Nephron progenitor cell (in vitro differentiated cells): Measurements from ENCODE around the gene TMED8.

Experiments
- DNase-seq: peaks from one replicate; pipeline ENCODE4 v3.0.0; 2021
- H3K27ac Mint-ChIP-seq: 2 replicates; pipeline ENCODE4 v1.8.0; 2021; ENCODE audit warnings: mild to moderate bottlenecking, moderate library complexity, mixed read lengths
- H3K27me3 Mint-ChIP-seq: 2 replicates; pipeline ENCODE4 v1.8.0; 2021; ENCODE audit warnings: mild to moderate bottlenecking, low read depth, mixed read lengths; ENCODE audit not compliant: poor library complexity
- H3K36me3 Mint-ChIP-seq: 2 replicates; pipeline ENCODE4 v1.8.0; 2021; ENCODE audit warnings: low read depth, mixed read lengths
- H3K4me1 Mint-ChIP-seq: 2 replicates; pipeline ENCODE4 v1.8.0; 2021; ENCODE audit warnings: mixed read lengths
- H3K4me3 Mint-ChIP-seq: 2 replicates; pipeline ENCODE4 v1.8.0; 2021; ENCODE audit warnings: mild to moderate bottlenecking, moderate library complexity, mixed read lengths
- H3K9me3 Mint-ChIP-seq: 2 replicates; pipeline ENCODE4 v1.8.0; 2021; ENCODE audit warnings: mild to moderate bottlenecking, moderate library complexity, mixed read lengths
- TF ChIP-seq, protein P1 (sequence below): fragments of 200-600 bp; sonication (generic); IDR thresholded peaks from 2 replicates; pipeline ENCODE4 v1.5.0; 2021; ENCODE audit warnings: antibody characterized with exemption

TMED8 gene

GRCh38 chr14:77372304-77372841 lies 4.5 kb downstream of the TMED8 start:
- no peak for DNase-seq
- Mint-ChIP-seq H3K27ac (peak overlapping the region; percentile 52), H3K9me3 (no peaks in the 10 kb centered on the region), H3K27me3 (no peaks in the 10 kb centered on the region), H3K36me3 (peaks cover 26% of the 10 kb centered on the region), H3K4me1 (peaks cover 60% of the 10 kb centered on the region), H3K4me3 (peak overlapping the region; percentile 14)
- TF ChIP-seq, protein P1, sequence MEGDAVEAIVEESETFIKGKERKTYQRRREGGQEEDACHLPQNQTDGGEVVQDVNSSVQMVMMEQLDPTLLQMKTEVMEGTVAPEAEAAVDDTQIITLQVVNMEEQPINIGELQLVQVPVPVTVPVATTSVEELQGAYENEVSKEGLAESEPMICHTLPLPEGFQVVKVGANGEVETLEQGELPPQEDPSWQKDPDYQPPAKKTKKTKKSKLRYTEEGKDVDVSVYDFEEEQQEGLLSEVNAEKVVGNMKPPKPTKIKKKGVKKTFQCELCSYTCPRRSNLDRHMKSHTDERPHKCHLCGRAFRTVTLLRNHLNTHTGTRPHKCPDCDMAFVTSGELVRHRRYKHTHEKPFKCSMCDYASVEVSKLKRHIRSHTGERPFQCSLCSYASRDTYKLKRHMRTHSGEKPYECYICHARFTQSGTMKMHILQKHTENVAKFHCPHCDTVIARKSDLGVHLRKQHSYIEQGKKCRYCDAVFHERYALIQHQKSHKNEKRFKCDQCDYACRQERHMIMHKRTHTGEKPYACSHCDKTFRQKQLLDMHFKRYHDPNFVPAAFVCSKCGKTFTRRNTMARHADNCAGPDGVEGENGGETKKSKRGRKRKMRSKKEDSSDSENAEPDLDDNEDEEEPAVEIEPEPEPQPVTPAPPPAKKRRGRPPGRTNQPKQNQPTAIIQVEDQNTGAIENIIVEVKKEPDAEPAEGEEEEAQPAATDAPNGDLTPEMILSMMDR, result no peak

DNA sequence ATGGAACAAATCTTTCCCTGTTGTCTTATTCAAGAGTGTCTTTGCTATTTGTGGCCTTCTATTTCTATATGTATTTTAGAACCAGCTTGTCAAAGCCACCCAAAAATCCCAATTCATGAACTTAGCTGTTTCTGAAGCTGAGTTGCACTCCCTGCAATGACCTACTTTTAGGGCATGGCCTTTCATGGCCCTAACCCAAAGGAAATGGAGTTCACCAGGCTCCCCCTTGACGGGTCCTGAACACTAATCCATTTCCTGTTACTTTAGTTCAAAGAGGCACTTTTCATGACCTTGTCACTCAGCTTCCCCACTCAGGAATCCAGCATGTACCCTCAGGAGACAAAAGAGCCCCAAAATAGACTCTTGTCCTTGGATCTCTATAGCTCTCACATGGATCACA lies 7.6 kb downstream of the TMED8 start:
- H3K9me3 Mint-ChIP-seq, result no peaks in the 10 kb centered on the region
- DNase-seq, result no peak
- H3K27ac Mint-ChIP-seq, result peak overlapping the region; percentile 91
- H3K27me3 Mint-ChIP-seq, result no peaks in the 10 kb centered on the region
- H3K4me3 Mint-ChIP-seq, result no peak overlapping the region
- TF ChIP-seq, protein P1, result no peak
- H3K4me1 Mint-ChIP-seq, result peaks cover 40% of the 10 kb centered on the region
- H3K36me3 Mint-ChIP-seq, result peaks cover 15% of the 10 kb centered on the region

DNA sequence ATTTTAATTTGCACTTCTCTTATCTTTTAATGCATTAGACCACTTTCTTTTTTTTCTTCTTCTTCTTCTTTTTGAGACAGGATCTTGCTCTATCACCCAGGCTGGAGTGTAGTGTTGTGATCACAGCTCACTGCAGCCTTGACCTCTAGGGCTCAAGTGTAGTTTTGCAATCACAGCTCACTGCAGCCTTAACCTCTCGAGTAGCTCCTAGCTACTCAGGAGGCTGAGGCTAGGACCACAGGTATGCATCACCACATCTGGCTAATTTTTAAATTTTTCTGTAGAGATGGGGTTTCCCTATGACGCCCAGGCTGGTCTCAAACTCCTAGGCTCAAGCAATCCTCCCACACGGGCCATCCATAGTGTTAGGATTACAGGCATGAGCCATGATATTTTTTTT lies 12.7 kb downstream of the TMED8 start:
- H3K4me3 Mint-ChIP-seq, result no peak overlapping the region
- no peak for DNase-seq
- TF ChIP-seq, protein P1, result no peak
- H3K9me3 Mint-ChIP-seq, result peaks cover 13% of the 10 kb centered on the region
- no peaks in the 10 kb centered on the region for H3K27me3 Mint-ChIP-seq
- no peak overlapping the region for H3K27ac Mint-ChIP-seq
- peaks cover 2% of the 10 kb centered on the region for H3K4me1 Mint-ChIP-seq
- H3K36me3 Mint-ChIP-seq, result peaks cover 16% of the 10 kb centered on the region

- Mint-ChIP-seq H3K27me3 (no peaks in the 10 kb centered on the region), H3K27ac (no peak overlapping the region), H3K4me1 (no peaks in the 10 kb centered on the region), H3K4me3 (no peak overlapping the region), H3K9me3 (peaks cover 13% of the 10 kb centered on the region), H3K36me3 (peaks cover 22% of the 10 kb centered on the region)
- TF ChIP-seq, protein P1, result no peak
- no peak for DNase-seq
Measured at GRCh38 chr14:77359626-77360025, 17.3 kb downstream of the TMED8 start.

DNA sequence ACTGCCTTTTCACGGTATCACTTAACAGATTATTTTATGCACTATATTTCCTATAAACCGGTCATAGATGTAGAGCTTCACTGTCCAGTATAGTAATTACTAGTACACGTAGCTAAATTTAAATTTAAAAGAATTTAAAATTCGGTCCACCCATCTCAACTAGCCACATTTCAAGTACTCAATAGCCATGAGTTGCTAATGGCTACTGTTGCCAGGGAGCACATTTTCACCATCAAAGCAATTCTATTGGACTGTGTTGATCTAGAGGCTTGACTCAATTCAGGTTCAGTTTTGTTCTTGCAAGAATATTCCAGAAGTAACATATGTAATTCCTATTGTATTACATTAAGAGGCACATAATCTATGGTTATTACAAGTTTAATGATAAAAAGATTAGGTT lies 20.0 kb downstream of the TMED8 start:
- Mint-ChIP-seq H3K4me3 (no peak overlapping the region), H3K27ac (no peak overlapping the region), H3K9me3 (peaks cover 8% of the 10 kb centered on the region), H3K4me1 (no peaks in the 10 kb centered on the region), H3K27me3 (peaks cover 2% of the 10 kb centered on the region), H3K36me3 (peaks cover 22% of the 10 kb centered on the region)
- TF ChIP-seq, protein P1, result no peak
- DNase-seq, result no peak

GRCh38 chr14:77355811-77356210 lies 21.1 kb downstream of the TMED8 start:
- peaks cover 2% of the 10 kb centered on the region for H3K27me3 Mint-ChIP-seq
- peaks cover 20% of the 10 kb centered on the region for H3K36me3 Mint-ChIP-seq
- no peaks in the 10 kb centered on the region for H3K9me3 Mint-ChIP-seq
- H3K4me3 Mint-ChIP-seq, result no peak overlapping the region
- no peak for DNase-seq
- H3K27ac Mint-ChIP-seq, result no peak overlapping the region
- TF ChIP-seq, protein P1, result no peak
- no peaks in the 10 kb centered on the region for H3K4me1 Mint-ChIP-seq
